HG03354 (cell line): ENCODE measurements around the gene INHBB.

Source experiments
- ATAC-seq: cut with Tn5 transposase; IDR thresholded peaks from one replicate; pipeline ENCODE4 v1.9.1; 2021; ENCODE audit warnings: mild to moderate bottlenecking; ENCODE audit not compliant: unreplicated experiment, poor library complexity, severe bottlenecking

Gene INHBB

GRCh38 chr2:120391911-120392665, 46.2 kb downstream of the INHBB start:
- no peak for ATAC-seq

- no peak for ATAC-seq
Observed at GRCh38 chr2:120392923-120393322, 47.0 kb downstream of the INHBB start.

GRCh38 chr2:120393456-120393855, 47.5 kb downstream of the INHBB start:
- ATAC-seq = no peak

- ATAC-seq = no peak
Observed at GRCh38 chr2:120394764-120395163, 48.8 kb downstream of the INHBB start.

- no peak for ATAC-seq
Observed at GRCh38 chr2:120395221-120396012, 49.5 kb downstream of the INHBB start.

GRCh38 chr2:120396013-120396860, 50.3 kb downstream of the INHBB start:
- ATAC-seq = no peak

- no peak for ATAC-seq
Observed at GRCh38 chr2:120396861-120397811, 51.2 kb downstream of the INHBB start.

- ATAC-seq = no peak
Observed at GRCh38 chr2:120398051-120398995, 52.4 kb downstream of the INHBB start.

GRCh38 chr2:120398996-120399888, 53.3 kb downstream of the INHBB start:
- no peak for ATAC-seq

- ATAC-seq = no peak
Observed at GRCh38 chr2:120399889-120400240, 53.9 kb downstream of the INHBB start.

- ATAC-seq = no peak
Observed at GRCh38 chr2:120400551-120400950, 54.6 kb downstream of the INHBB start.
